ENCODE data around the gene CCDC146.

The CCDC146 gene

GRCh38 chr7:77335581-77335980 is 213.2 kb downstream of the CCDC146 start:
- no peak for DNase-seq

GRCh38 chr7:77337456-77337990 is 215.1 kb downstream of the CCDC146 start:
- DNase-seq, result no peak

- DNase-seq, result no peak
Observed at GRCh38 chr7:77338260-77338659, 215.8 kb downstream of the CCDC146 start.

GRCh38 chr7:77338883-77339629 is 216.6 kb downstream of the CCDC146 start:
- no peak for DNase-seq

GRCh38 chr7:77339726-77340125 is 217.3 kb downstream of the CCDC146 start:
- DNase-seq, result no peak

All from fibroblast of skin of right quadriceps (primary cell).